Omental fat pad (tissue), 4 donors: ENCODE data around the gene LCN6. TPM values are rescaled to one million over a fixed set of nuclear protein-coding genes. Genes with fewer than 3 reads are reported as not detected.

Source experiments
- ATAC-seq: fragments of 150-250 bp; one replicate; pipeline ENCODE4 v1.9.1; 2016; ENCODE audit warnings: mild to moderate bottlenecking, moderate library complexity; ENCODE audit not compliant: low FRiP score
- DNase-seq: peaks from one replicate; pipeline ENCODE4 v3.0.0-alpha.2; 2019; ENCODE audit warnings: low spot score
- total RNA-seq, 4 donors: library from RNA; depleted of rRNA; stranded (reverse); fragments of >200 nt; gene quantifications; one replicate each; pipeline ENCODE4 v1.1.0, GENCODE V29; 2016
- TF ChIP-seq, protein P1 (sequence below), 3 donors: fragments of 450-650 bp; IDR thresholded peaks; one replicate each; pipeline ENCODE4 v1.5.1; 2016 to 2017; ENCODE audit warnings: antibody characterized with exemption in 3 of 3, mild to moderate bottlenecking in 3 of 3, moderate library complexity in 2 of 3

LCN6 gene
- total RNA-seq, 4 donors from 2014 or later: 5.0 to 24.1 (median 9.0) TPM

DNA sequence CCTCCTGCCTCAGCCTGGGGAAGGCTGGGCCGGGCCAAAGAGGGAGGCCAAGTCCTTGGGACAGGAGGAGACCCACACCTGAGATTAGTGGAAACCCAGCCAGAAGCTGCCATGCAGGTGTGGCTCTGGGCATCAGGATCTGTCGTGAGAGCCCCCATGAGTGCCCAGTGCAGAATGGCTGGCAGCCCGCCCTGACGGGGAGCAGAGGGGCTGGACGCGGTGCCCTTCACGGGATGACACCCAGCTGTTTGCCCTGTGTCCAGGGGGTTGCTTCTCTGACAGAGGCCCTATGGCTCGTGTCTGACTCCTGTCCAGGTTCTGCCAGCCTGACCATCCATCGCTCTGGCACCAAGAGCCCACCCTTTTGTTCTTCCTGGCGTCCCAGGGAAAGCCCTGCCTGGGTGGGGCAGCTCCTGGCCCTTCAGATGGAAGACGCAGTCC, 27.4 kb downstream of the LCN6 start:
- DNase-seq: no peak
- peak; percentile 8 for ATAC-seq
- TF ChIP-seq, protein P1, sequence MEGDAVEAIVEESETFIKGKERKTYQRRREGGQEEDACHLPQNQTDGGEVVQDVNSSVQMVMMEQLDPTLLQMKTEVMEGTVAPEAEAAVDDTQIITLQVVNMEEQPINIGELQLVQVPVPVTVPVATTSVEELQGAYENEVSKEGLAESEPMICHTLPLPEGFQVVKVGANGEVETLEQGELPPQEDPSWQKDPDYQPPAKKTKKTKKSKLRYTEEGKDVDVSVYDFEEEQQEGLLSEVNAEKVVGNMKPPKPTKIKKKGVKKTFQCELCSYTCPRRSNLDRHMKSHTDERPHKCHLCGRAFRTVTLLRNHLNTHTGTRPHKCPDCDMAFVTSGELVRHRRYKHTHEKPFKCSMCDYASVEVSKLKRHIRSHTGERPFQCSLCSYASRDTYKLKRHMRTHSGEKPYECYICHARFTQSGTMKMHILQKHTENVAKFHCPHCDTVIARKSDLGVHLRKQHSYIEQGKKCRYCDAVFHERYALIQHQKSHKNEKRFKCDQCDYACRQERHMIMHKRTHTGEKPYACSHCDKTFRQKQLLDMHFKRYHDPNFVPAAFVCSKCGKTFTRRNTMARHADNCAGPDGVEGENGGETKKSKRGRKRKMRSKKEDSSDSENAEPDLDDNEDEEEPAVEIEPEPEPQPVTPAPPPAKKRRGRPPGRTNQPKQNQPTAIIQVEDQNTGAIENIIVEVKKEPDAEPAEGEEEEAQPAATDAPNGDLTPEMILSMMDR (IDR thresholded peaks at IDR 0.05): no peak

DNA sequence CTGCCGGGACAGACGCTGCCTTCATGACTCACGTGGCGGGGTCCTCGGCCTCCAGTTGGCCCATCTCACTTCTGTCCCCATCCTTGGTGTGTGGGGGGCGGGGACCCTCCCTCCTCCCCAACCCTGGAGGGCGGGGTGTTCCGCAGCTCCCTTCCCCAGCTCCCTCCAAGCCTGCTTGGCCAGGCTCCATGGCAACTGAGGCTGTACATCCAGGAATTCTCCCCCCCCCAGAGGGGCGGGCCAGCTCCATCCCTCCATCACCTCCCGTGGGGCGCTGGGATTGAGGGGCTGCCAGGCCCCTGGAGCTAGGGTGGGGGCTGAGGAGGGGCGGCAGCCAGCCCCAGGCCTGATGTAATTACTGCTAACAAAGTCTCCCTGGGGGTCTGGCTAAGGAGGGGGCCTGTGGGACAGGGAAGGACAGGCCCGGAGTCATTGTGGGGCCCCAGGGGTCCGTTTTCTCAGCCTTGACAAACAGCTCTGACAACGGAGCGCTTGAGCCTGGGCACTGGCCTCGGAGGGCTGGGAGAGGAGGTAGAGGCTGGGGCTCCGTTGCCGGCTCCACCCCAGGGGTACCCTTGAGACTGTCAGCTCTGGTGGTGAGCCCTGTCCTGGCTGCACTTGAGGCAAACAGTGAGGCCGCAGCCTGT, 28.0 kb downstream of the LCN6 start:
- DNase-seq (no peak), ATAC-seq (no peak)
- TF ChIP-seq, protein P1 (IDR thresholded peaks at IDR 0.05): no peak

DNA sequence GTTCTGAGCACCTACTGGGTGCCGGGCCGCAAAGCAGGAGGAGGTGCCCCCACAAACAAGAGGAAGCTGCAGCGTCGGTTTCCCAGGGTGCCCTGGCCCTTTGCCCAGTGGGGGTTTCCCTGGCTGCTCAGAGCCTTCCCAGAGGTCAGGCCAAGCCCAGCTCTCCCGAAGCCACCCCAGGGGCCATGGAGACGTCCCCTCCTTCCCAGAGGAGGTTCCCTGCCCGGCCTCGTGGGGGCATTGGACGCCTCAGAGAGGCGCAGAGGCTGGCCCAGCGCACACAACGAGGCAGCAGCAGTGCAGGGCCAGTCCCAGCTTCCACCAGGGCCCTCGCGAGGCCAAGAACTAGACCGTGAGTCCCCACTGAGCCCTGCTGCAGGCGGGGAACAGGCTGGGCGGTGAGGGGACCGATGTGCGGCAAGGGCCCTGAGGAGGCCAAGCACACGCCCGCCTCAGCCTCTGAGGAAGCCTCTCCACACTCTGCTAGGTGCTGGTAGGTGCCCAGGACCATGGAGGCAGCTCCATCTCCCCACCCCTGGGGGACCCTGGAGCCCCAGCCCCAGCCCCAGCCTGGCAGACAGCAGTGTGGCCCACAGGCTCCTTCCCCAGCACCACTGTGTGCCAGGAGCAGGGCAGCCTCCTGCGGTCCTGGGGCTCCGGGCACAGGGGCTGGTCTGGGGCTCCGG, 29.0 kb downstream of the LCN6 start:
- TF ChIP-seq, protein P1 (IDR thresholded peaks at IDR 0.05): no peak
- no peak for DNase-seq
- no peak for ATAC-seq

DNA sequence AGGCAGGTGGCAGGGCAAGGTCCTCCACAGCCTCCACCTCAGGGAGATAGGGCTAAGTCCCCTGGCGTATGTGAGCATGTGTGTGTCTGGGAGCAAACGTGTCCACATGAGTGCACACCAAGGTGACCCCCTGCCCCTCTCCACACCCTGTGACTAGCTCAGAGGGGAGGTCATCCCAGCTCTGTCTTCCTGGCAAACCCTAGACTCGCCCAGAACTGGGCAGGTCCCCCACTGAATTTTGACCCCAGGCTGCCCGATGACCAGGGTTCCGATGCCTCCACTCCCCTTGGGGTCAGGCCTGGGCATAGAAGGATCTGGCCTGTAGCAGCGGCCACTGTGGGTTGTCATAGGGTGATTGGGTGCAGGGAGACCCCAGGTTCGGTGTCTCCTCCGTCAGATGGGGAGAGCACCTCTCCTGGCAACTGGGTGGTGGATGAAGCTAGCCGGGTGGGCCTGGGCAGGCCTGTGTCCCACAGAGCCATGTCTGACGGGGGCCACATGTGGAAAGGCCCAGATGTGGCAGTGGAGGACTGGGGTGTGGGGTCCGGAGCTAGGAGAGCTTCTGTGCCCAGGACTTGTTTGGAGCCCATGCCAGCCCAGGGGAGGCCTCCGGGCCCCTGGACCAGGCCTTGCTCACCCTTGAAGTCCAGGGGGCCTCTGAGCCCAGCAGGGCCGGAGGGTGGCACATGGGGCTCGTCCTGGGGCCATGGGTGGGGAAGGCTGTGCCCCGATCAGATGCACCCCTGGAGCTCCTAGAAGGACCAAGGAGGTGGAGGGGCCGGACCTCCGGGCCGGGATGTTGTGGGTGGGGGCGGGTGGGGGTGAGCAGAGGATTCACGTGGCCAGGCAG, 29.8 kb downstream of the LCN6 start:
- TF ChIP-seq, protein P1 (IDR thresholded peaks at IDR 0.05): no peak
- DNase-seq (no peak), ATAC-seq (no peak)

DNA sequence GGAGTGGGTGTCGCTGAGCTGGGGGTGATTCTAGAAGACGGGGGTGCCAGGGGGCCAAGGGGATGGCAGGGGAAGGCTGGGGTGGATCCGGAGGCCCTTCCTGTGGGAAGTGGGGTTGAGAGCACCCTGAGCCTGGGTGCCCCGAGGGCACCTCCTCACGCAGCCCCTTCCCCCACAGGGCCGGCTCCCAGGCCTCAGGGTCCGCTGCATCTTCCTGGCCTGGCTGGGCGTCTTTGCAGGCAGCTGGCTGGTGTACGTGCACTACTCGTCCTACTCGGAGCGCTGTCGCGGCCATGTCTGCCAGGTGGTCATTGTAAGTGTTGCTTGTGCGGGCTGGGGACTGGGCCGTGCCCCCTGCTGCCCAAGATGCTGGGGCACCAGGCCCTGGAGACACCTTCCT, 30.9 kb downstream of the LCN6 start:
- TF ChIP-seq, protein P1 (IDR thresholded peaks at IDR 0.05): no peak
- ATAC-seq (no peak), DNase-seq (no peak)

DNA sequence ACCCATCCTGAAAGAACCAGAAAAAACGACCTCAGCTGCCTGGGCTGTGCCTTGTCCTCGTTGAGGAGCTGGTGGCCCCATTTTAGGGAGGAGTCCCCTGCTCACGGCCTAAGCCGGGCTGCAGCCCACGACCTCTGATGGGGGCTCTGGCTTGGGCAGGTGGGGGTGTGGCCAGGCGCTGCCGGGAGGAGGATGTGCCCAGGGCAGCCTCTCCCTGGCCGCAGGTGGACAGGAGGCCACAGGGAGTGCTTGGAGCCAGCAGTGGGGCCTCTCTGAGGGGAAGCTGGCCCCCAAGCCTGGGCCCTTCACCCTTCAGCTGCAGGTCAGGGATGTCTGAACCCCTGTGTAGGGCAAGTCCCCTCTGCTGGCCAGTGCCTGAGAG, 33.4 kb downstream of the LCN6 start:
- ATAC-seq: no peak

More for the DNA sequence above, 33.4 kb downstream of the LCN6 start:
- no peak for DNase-seq
- TF ChIP-seq, protein P1 (IDR thresholded peaks at IDR 0.05): no peak
